ENCODE results near the gene IGFL3.

- TF ChIP-seq, protein P1, sequence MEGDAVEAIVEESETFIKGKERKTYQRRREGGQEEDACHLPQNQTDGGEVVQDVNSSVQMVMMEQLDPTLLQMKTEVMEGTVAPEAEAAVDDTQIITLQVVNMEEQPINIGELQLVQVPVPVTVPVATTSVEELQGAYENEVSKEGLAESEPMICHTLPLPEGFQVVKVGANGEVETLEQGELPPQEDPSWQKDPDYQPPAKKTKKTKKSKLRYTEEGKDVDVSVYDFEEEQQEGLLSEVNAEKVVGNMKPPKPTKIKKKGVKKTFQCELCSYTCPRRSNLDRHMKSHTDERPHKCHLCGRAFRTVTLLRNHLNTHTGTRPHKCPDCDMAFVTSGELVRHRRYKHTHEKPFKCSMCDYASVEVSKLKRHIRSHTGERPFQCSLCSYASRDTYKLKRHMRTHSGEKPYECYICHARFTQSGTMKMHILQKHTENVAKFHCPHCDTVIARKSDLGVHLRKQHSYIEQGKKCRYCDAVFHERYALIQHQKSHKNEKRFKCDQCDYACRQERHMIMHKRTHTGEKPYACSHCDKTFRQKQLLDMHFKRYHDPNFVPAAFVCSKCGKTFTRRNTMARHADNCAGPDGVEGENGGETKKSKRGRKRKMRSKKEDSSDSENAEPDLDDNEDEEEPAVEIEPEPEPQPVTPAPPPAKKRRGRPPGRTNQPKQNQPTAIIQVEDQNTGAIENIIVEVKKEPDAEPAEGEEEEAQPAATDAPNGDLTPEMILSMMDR (IDR thresholded peaks at IDR 0.05), result no peak
- TF ChIP-seq POLR2A (IDR thresholded peaks at IDR 0.05), result no peak
Measured at GRCh38 chr19:46112527-46112926, 12.0 kb downstream of the IGFL3 start.

Measured in body of pancreas (tissue), 4 donors.